ENCODE results near the gene MAGT1. TPM values are rescaled to one million over a fixed set of nuclear protein-coding genes. Genes with fewer than 3 reads are reported as not detected.
"Not testable (repeated sequence)": the region's sequence is repeated elsewhere in the genome, so short reads cannot be mapped to it uniquely, and the experiment has no call there.

The MAGT1 gene
- total RNA-seq: 39.3 TPM

DNA sequence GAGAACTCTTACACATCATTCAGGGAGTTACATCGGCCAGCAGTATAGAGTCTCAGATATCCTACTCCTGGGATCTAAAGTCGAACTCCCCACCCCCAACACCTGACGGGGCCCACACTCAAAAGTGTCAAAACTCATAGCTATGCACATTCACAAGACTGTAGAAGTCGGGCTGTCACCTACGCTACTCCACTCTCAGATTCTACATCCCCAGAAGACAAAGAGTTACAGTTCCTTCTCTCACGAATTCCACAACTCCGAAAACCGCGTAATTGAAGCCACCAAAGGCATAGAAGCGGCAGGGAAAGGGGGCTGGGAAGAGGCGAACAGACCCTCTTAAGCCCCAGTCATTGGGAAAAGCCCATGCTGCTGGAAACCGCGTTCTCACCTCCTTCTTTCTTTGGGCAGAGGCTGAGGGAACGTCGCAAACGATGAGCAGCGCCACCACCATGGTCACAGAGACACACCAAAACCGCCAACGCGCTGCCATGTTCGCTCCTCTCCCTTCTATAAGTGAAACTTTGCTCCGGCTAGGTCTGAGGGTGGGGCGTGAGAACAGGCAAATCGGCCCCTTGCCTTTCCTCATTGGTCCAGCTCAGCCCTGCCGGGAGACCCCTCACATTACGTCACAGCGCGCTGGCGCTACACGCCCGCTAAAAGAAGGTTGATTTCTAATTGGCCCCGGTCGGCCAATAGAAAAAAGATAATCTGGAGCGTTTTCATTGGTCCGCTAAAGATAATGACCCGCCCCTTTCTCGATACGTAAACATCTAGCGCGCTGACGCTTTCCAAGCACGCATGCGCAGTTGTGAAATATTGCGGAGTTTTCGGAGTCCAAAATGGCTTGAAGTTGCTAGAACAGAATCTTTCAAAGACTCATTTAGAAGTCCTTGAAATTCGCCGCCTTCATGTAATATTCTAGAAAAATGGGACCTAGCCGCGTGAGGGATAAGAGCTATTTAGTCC lies at the start of gene MAGT1:
TSS of gene MAGT1 (minus strand) at position 515 of the 966 bp plus-strand sequence. CDS start at position 490, 25 bp downstream.
- TF ChIP-seq CTCF (IDR thresholded peaks at IDR 0.05): no peak
- peak; percentile 57 to 67 for TF ChIP-seq POLR2A (IDR thresholded peaks at IDR 0.05)
- TF ChIP-seq POLR2AphosphoS5 (IDR thresholded peaks at IDR 0.05; ENCODE audit: insufficient read depth in 1 of 2, low read depth in 1 of 2): peak; percentile 86 to 91
- Histone ChIP-seq H3K4me3 (peak within 1 kb of the TSS; percentile 50 to 60), H3K36me3 (no peaks in the 10 kb centered on the region), H3K27me3 (no peaks in the 10 kb centered on the region), H3K4me1 (peaks cover 18% of the 10 kb centered on the region), H3K9me3 (no peaks in the 10 kb centered on the region), H3K27ac (peak within 1 kb of the TSS; percentile 91)
- peak; percentile 96 for DNase-seq (ENCODE audit: extremely low spot score in 2 of 2)
- intact Hi-C loops (cut with DNase I): no loop called here

- H3K36me3 ChIP-seq; H3K4me3 ChIP-seq; H3K4me1 ChIP-seq; intact Hi-C loops (cut with DNase I); H3K27me3 ChIP-seq; DNase-seq (ENCODE audit: extremely low spot score in 2 of 2); H3K27ac ChIP-seq; H3K9me3 ChIP-seq: not testable (repeated sequence)
Measured at GRCh38 chrX:77945031-77945430, 49.8 kb upstream of the MAGT1 start.

DNA sequence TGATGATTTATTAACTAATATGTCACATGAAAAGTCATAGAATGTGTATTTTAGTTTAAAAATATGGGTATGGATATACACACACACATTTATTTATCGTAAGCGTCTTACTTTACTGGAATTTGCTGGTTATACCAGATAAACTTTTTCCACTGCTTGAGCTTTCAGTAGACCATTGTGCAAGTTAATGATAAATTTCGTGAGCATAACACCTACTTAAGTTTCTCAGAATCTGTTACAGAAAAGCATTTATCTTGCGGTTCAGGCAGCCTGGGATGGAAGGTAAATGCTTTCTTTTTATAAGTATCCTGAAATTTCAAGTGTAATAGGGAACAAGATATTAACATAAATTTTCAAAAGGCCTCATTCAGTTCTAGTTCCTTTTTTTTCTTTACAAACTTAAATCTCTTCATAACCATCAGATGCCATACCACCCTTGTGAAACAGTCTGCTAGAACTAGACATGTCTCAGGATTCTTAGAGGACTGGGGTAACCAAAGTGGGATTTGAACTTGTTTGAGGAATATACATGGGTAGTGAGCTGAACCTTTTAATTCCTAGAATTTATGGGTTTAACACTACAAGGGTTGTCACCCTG lies 42.9 kb upstream of the MAGT1 start:
- Histone ChIP-seq H3K9me3 (no peaks in the 10 kb centered on the region), H3K36me3 (no peaks in the 10 kb centered on the region), H3K27ac (no peak overlapping the region), H3K4me3 (no peak overlapping the region), H3K4me1 (no peaks in the 10 kb centered on the region), H3K27me3 (no peaks in the 10 kb centered on the region)
- intact Hi-C loops (cut with DNase I): no loop called here
- TF ChIP-seq POLR2AphosphoS5 (IDR thresholded peaks at IDR 0.05; ENCODE audit: insufficient read depth in 1 of 2, low read depth in 1 of 2) (no peak), CTCF (IDR thresholded peaks at IDR 0.05) (no peak), POLR2A (IDR thresholded peaks at IDR 0.05) (no peak)
- no peak for DNase-seq (ENCODE audit: extremely low spot score in 2 of 2)

GRCh38 chrX:77937291-77937690 lies 42.1 kb upstream of the MAGT1 start:
- TF ChIP-seq CTCF (IDR thresholded peaks at IDR 0.05): no peak
- peak in 1 of 2 donors; percentile 10 for TF ChIP-seq POLR2AphosphoS5 (IDR thresholded peaks at IDR 0.05; ENCODE audit: insufficient read depth in 1 of 2, low read depth in 1 of 2)
- DNase-seq (ENCODE audit: extremely low spot score in 2 of 2): no peak
- no peak overlapping the region for H3K27ac ChIP-seq
- H3K4me1 ChIP-seq: no peaks in the 10 kb centered on the region
- H3K9me3 ChIP-seq: no peaks in the 10 kb centered on the region
- intact Hi-C loops (cut with DNase I): no loop called here
- no peak overlapping the region for H3K4me3 ChIP-seq
- H3K36me3 ChIP-seq: no peaks in the 10 kb centered on the region
- no peaks in the 10 kb centered on the region for H3K27me3 ChIP-seq

DNA sequence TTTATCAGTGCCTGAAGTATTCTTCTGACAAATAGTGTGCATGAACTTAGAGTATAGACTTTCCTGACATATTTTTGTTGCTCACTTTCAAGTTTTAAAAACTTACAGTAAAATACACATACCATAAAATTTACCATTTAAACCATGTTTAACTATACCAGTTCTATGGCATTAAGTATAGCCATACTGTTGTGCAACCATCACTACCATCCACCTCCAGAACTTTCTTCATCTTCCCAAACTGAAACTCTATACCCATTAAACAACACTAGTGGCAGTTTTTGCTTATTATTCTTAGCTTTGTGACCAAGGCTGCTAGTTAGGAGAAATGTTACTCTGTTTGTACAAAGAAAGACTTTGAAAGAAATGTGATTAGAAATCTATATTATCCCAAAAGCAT lies 41.1 kb upstream of the MAGT1 start:
- Histone ChIP-seq H3K9me3 (no peaks in the 10 kb centered on the region), H3K4me3 (no peak overlapping the region), H3K36me3 (no peaks in the 10 kb centered on the region), H3K27me3 (no peaks in the 10 kb centered on the region), H3K27ac (no peak overlapping the region), H3K4me1 (no peaks in the 10 kb centered on the region)
- no peak for DNase-seq (ENCODE audit: extremely low spot score in 2 of 2)
- TF ChIP-seq CTCF (IDR thresholded peaks at IDR 0.05): no peak
- no peak for TF ChIP-seq POLR2A (IDR thresholded peaks at IDR 0.05)
- no peak for TF ChIP-seq POLR2AphosphoS5 (IDR thresholded peaks at IDR 0.05; ENCODE audit: insufficient read depth in 1 of 2, low read depth in 1 of 2)
- intact Hi-C loops (cut with DNase I): no loop called here

Measured in vagina (tissue), 2 donors.